ENCODE results near the gene IL22RA2.

IL22RA2 gene

GRCh38 chr6:137102851-137103492 lies 70.5 kb downstream of the IL22RA2 start:
- peaks cover 9 to 22% (median 16%) of the 10 kb centered on the region in 10 experiments; a peak in 18 of 20 replicates for H3K4me1 ChIP-seq
- H3K4me2 ChIP-seq = peak overlapping the region; percentile 12 to 78 (median 59); a peak in 20 of 22 replicates
- no peaks in the 10 kb centered on the region for H4K20me1 ChIP-seq
- peaks cover 15 to 59% (median 32%) of the 10 kb centered on the region in 11 experiments for H3K9me3 ChIP-seq (replicated peaks in 1 of 11)
- no peaks in the 10 kb centered on the region for H3K36me3 ChIP-seq
- TF ChIP-seq Cebpa-rat (IDR thresholded peaks at IDR 0.05) = no peak
- no peak overlapping the region for H3K4me3 ChIP-seq
- no peak overlapping the region for H3K9ac ChIP-seq
- peak overlapping the region in 1 of 11 experiments; percentile 19; a peak in 2 of 22 replicates for H3K27ac ChIP-seq
- H3K27me3 ChIP-seq = no peaks in the 10 kb centered on the region

GRCh38 chr6:137102050-137102848 lies 71.2 kb downstream of the IL22RA2 start:
- Histone ChIP-seq H3K27ac (peak overlapping the region in 1 of 11 experiments; percentile 19; a peak in 2 of 22 replicates), H3K9ac (no peak overlapping the region), H3K4me1 (peaks cover 9 to 25% (median 17%) of the 10 kb centered on the region in 10 experiments; a peak in 18 of 20 replicates), H3K36me3 (no peaks in the 10 kb centered on the region), H4K20me1 (no peaks in the 10 kb centered on the region), H3K4me3 (no peak overlapping the region), H3K9me3 (replicated peaks in 1 of 11) (peaks cover 10 to 52% (median 24%) of the 10 kb centered on the region in 11 experiments), H3K27me3 (no peaks in the 10 kb centered on the region), H3K4me2 (peak overlapping the region; percentile 12 to 78 (median 59); a peak in 20 of 22 replicates)
- TF ChIP-seq Cebpa-rat (IDR thresholded peaks at IDR 0.05) = no peak

DNA sequence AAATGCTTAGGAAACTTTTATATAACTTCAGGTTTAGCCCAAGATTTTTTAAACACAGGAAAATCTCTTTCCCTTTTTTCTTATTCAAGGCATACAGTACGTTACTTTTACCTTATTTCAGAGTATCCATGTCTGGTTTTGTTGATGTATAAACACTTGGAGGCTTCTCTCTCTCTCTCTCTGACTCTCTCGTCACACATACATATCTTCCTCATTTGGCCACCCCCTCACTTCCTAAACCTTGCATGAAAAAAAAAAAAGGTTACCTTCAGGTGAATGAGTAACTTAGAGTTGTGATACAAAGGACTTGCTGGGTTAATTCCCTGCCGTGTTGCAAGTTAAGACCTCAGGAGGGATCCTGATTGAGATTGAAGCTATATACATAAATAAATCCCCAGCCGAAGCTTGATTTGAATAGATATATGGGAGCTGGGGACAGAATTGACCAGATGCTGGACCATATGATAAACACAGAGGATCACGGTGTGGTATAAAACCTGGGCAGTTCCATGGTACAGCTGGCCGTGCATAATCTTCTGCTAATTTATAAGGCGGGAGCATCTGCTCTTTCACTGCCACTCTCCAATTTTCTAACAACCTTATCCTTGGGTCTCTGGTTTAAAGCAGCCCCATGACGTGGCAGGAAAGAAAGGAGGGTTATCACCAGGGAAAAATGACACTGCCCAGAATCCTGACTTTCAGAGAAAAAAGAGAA lies 73.6 kb downstream of the IL22RA2 start:
- no peaks in the 10 kb centered on the region for H3K27me3 ChIP-seq
- H3K9me3 ChIP-seq (replicated peaks in 1 of 11) = peaks cover 7 to 34% (median 15%) of the 10 kb centered on the region in 11 experiments; a peak in 20 of 22 replicates
- H3K36me3 ChIP-seq = no peaks in the 10 kb centered on the region
- peaks cover 23 to 48% (median 38%) of the 10 kb centered on the region in 10 experiments for H3K4me1 ChIP-seq
- no peak overlapping the region for H3K4me3 ChIP-seq
- no peak for TF ChIP-seq Cebpa-rat (IDR thresholded peaks at IDR 0.05)
- H3K27ac ChIP-seq = no peak overlapping the region
- H3K9ac ChIP-seq = no peak overlapping the region
- H4K20me1 ChIP-seq = no peaks in the 10 kb centered on the region
- H3K4me2 ChIP-seq = no peak overlapping the region

DNA sequence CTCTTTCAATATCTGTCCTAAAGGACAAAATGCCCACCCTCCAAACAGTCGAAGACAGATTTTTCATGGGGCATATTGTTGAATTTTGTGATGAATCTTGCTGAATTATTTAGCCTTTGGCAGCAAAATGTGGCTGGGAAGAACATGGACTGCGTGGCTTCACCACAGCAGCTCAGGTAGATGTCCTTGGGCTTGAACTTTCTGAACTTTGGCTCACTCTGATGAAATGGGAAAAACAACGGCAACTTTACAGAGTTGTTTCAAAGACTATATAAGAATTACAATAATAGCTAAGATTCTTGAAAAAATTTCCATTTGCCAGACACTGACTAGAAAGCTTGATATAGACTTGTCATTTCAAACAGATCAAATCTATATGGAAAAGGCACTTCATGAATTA lies 75.9 kb downstream of the IL22RA2 start:
- H3K9ac ChIP-seq = no peak overlapping the region
- H3K27me3 ChIP-seq = no peaks in the 10 kb centered on the region
- peaks cover 0 to 27% (median 9%) of the 10 kb centered on the region in 11 experiments; a peak in 15 of 22 replicates for H3K9me3 ChIP-seq (replicated peaks in 1 of 11)
- H3K36me3 ChIP-seq = no peaks in the 10 kb centered on the region
- peak overlapping the region in 3 of 11 experiments; percentile 1 to 10 (median 3); a peak in 1 of 22 replicates for H3K4me2 ChIP-seq
- H4K20me1 ChIP-seq = no peaks in the 10 kb centered on the region
- H3K4me3 ChIP-seq = no peak overlapping the region
- H3K27ac ChIP-seq = peak overlapping the region in 1 of 11 experiments; percentile 7; a peak in 1 of 22 replicates
- H3K4me1 ChIP-seq = peaks cover 26 to 59% (median 49%) of the 10 kb centered on the region in 10 experiments
- TF ChIP-seq Cebpa-rat (IDR thresholded peaks at IDR 0.05) = no peak

DNA sequence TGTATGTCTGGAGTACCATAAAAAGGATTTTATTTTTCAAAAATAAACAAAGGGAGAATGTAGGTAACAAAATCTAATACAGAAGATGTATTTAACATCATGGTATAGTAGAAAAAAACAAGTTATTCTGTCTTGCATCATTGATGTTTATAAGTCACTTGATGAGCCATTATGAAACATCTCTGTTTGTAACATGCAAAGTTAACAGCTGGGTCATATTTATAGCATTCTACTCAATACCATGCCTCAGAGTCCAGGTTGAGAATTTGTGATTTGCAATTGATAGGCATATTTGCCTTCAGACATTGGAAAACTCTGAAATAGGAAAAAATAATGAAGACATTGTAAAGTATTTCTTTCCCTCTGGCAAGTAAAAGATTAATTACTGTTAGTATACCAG lies 76.4 kb downstream of the IL22RA2 start:
- TF ChIP-seq Cebpa-rat (IDR thresholded peaks at IDR 0.05) = no peak
- H3K27ac ChIP-seq = peak overlapping the region in 1 of 11 experiments; percentile 62; a peak in 2 of 22 replicates
- H3K27me3 ChIP-seq = no peaks in the 10 kb centered on the region
- H3K9me3 ChIP-seq (replicated peaks in 1 of 11) = peaks cover 0 to 24% (median 6%) of the 10 kb centered on the region in 11 experiments; a peak in 15 of 22 replicates
- peak overlapping the region in 3 of 11 experiments; percentile 1 to 10 (median 3); a peak in 2 of 22 replicates for H3K4me2 ChIP-seq
- no peak overlapping the region for H3K9ac ChIP-seq
- no peak overlapping the region for H3K4me3 ChIP-seq
- H3K36me3 ChIP-seq = no peaks in the 10 kb centered on the region
- no peaks in the 10 kb centered on the region for H4K20me1 ChIP-seq
- H3K4me1 ChIP-seq = peaks cover 24 to 59% (median 49%) of the 10 kb centered on the region in 10 experiments

DNA sequence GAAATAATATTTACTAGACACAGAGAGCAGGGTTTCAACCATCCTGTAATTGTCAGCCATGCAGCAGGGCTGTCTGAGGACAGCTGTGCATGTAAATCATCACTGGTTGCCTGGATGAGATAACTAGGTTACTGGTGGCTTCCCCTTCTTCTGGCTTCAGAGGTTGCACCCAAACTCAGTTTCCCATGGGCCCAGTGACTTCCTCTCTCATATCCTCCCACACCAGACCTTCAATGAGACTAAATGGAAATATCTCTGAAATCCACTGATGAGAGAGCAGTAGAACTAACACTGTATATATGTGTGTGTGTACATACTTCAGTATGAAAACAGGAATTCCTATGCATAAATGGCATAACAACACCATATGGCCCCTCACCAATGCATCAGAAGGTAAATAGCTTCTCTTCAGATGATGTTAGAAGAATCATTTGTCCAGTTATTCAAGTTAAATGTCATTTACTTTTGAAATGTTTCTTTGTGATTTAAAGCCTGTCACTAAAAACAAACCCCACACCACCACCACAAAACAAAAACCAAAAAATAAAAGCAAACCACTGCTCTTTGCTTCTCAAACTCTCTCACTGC lies 77.7 kb downstream of the IL22RA2 start:
- Histone ChIP-seq H3K27me3 (no peaks in the 10 kb centered on the region), H3K4me3 (no peak overlapping the region), H3K9me3 (replicated peaks in 1 of 11) (peaks cover 0 to 13% (median 0%) of the 10 kb centered on the region in 11 experiments; a peak in 4 of 22 replicates), H3K27ac (peak overlapping the region in 7 of 11 experiments; percentile 22 to 68 (median 57); a peak in 14 of 22 replicates), H3K4me1 (peaks cover 24 to 59% (median 51%) of the 10 kb centered on the region in 10 experiments), H3K9ac (peak overlapping the region in 1 of 11 experiments; percentile 20; a peak in 1 of 22 replicates), H3K36me3 (no peaks in the 10 kb centered on the region), H4K20me1 (no peaks in the 10 kb centered on the region), H3K4me2 (peak overlapping the region; percentile 50 to 73 (median 62))
- no peak for TF ChIP-seq Cebpa-rat (IDR thresholded peaks at IDR 0.05)

DNA sequence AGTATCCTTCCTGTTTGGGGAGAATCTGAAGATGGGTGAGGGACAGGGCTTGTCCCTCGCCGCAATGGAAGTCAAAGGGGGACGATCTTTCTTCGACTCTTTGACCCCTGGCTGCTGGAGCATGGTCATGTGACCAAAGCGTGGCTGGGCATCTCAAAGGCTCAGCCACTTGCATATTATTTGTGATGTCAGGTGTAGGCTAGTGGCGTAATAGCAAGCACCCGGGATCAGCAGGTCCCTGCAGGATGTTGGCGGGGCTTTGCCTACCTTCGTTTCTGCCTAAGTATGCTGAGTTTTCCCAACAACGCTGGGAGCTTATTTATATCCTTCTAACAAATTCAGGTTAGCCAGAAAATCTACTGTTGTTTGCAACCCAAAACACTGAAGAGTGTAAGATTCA lies 78.4 kb downstream of the IL22RA2 start:
- Histone ChIP-seq H3K4me1 (peaks cover 24 to 59% (median 51%) of the 10 kb centered on the region in 10 experiments), H3K9me3 (replicated peaks in 1 of 11) (peaks cover 0 to 8% (median 0%) of the 10 kb centered on the region in 11 experiments; a peak in 2 of 22 replicates), H3K27me3 (no peaks in the 10 kb centered on the region), H3K36me3 (no peaks in the 10 kb centered on the region), H3K9ac (peak overlapping the region in 2 of 11 experiments; percentile 20 to 34; a peak in 1 of 22 replicates), H3K27ac (peak overlapping the region in 9 of 11 experiments; percentile 22 to 68 (median 48); a peak in 18 of 22 replicates), H4K20me1 (no peaks in the 10 kb centered on the region), H3K4me3 (no peak overlapping the region), H3K4me2 (peak overlapping the region; percentile 50 to 73 (median 62))
- no peak for TF ChIP-seq Cebpa-rat (IDR thresholded peaks at IDR 0.05)

- Histone ChIP-seq H3K4me3 (no peak overlapping the region), H3K9ac (peak overlapping the region in 2 of 11 experiments; percentile 34 to 41; a peak in 1 of 22 replicates), H3K27ac (peak overlapping the region in 9 of 11 experiments; percentile 22 to 68 (median 48); a peak in 16 of 22 replicates), H3K27me3 (no peaks in the 10 kb centered on the region), H3K36me3 (no peaks in the 10 kb centered on the region), H4K20me1 (no peaks in the 10 kb centered on the region), H3K4me1 (peaks cover 24 to 59% (median 51%) of the 10 kb centered on the region in 10 experiments), H3K4me2 (peak overlapping the region; percentile 50 to 73 (median 63); a peak in 20 of 22 replicates), H3K9me3 (replicated peaks in 1 of 11) (peaks cover 0 to 3% (median 0%) of the 10 kb centered on the region in 11 experiments; a peak in 1 of 22 replicates)
- TF ChIP-seq Cebpa-rat (IDR thresholded peaks at IDR 0.05) = no peak; a peak in 1 of 22 replicates
Measured at GRCh38 chr6:137094411-137095008, 78.9 kb downstream of the IL22RA2 start.
